GM12878 (cell line): ENCODE results near the gene PKM. TPM values are rescaled to one million over a fixed set of nuclear protein-coding genes. Genes with fewer than 3 reads are reported as not detected.
A peak's percentile ranks its signal among the peaks of the same experiment; 100 is the strongest.

ENCODE experiments used
- CBFB ChIP-seq: IDR thresholded peaks from 2 replicates; pipeline ENCODE4 v1.6.1; 2016; ENCODE audit warnings: antibody characterized with exemption, low read depth
- CEBPB ChIP-seq, 2 experiments: fragments of 150-350 bp in 1 of 2; IDR thresholded peaks; 2 replicates each; pipeline ENCODE4 v1.6.1; 2012 to 2014; ENCODE audit warnings: low read depth in 2 of 2, low read length in 2 of 2, borderline replicate concordance in 1 of 2, inconsistent platforms in 1 of 2
- CHD2 ChIP-seq: IDR thresholded peaks from 2 replicates; pipeline ENCODE4 v1.6.1; 2011; ENCODE audit warnings: low read depth, low read length, improper control_type of control experiment, borderline replicate concordance
- CHD4 ChIP-seq: fragments of 200-600 bp; sonication (generic); IDR thresholded peaks from 2 replicates; pipeline ENCODE4 v1.6.1; 2016; ENCODE audit warnings: mild to moderate bottlenecking
- CREB1 ChIP-seq: IDR thresholded peaks from 2 replicates; pipeline ENCODE4 v1.6.1; 2012; ENCODE audit warnings: low read depth, mild to moderate bottlenecking, inconsistent platforms
- EGR1 ChIP-seq, 2 experiments: IDR thresholded peaks; 1 replicate in 1 of 2; 2 replicates in 1 of 2; pipeline ENCODE4 v1.6.1; 2011 to 2012; ENCODE audit warnings: low read depth in 2 of 2, low read length in 2 of 2, borderline replicate concordance in 1 of 2, mild to moderate bottlenecking in 1 of 2, moderate library complexity in 1 of 2
- EZH2 ChIP-seq: IDR thresholded peaks from 2 replicates; pipeline ENCODE4 v1.6.1; 2012; ENCODE audit warnings: low read depth, mild to moderate bottlenecking, control low read depth, inconsistent platforms, low read length, borderline replicate concordance; ENCODE audit not compliant: control insufficient read depth
- IRF4 ChIP-seq: IDR thresholded peaks from 2 replicates; pipeline ENCODE4 v1.6.1; 2011; ENCODE audit warnings: low read depth, low read length
- IRF5 ChIP-seq: fragments of 450-650 bp; IDR thresholded peaks from 2 replicates; pipeline ENCODE4 v1.6.1; 2017; ENCODE audit warnings: borderline replicate concordance
- KDM1A ChIP-seq: fragments of 200-600 bp; sonication (generic); IDR thresholded peaks from 2 replicates; pipeline ENCODE4 v1.6.1; 2016; ENCODE audit warnings: borderline replicate concordance
- MTA3 ChIP-seq: IDR thresholded peaks from 2 replicates; pipeline ENCODE4 v1.6.1; 2012; ENCODE audit warnings: low read length, inconsistent platforms, borderline replicate concordance
- NR2C2 ChIP-seq: IDR thresholded peaks from 2 replicates; pipeline ENCODE4 v1.6.1; 2011; ENCODE audit warnings: borderline replicate concordance, low read depth; ENCODE audit not compliant: control insufficient read depth, insufficient read length
- NR2F1 ChIP-seq: fragments of 450-650 bp; conservative IDR thresholded peaks from 2 replicates; pipeline ENCODE4 v1.6.1; 2017; ENCODE audit warnings: mild to moderate bottlenecking
- PAX8 ChIP-seq: fragments of 450-650 bp; IDR thresholded peaks from 2 replicates; pipeline ENCODE4 v1.6.1; 2017; ENCODE audit warnings: mild to moderate bottlenecking, moderate library complexity
- PML ChIP-seq: IDR thresholded peaks from 2 replicates; pipeline ENCODE4 v1.6.1; 2012; ENCODE audit warnings: low read length, inconsistent platforms
- RAD21 ChIP-seq: IDR thresholded peaks from 2 replicates; pipeline ENCODE4 v1.6.1; 2011; ENCODE audit warnings: mild to moderate bottlenecking, low read depth, low read length, moderate library complexity; ENCODE audit not compliant: insufficient read depth
- RCOR1 ChIP-seq: conservative IDR thresholded peaks from 2 replicates; pipeline ENCODE4 v1.6.1; 2012; ENCODE audit warnings: low read depth, low read length, improper control_type of control experiment
- RUNX3 ChIP-seq: IDR thresholded peaks from 2 replicates; pipeline ENCODE4 v1.6.1; 2012; ENCODE audit warnings: low read length, inconsistent platforms
- SIX5 ChIP-seq: IDR thresholded peaks from 2 replicates; pipeline ENCODE4 v1.6.1; 2011; ENCODE audit warnings: mild to moderate bottlenecking, low read depth, low read length, moderate library complexity; ENCODE audit not compliant: severe bottlenecking
- SMARCA5 ChIP-seq: fragments of 450-650 bp; IDR thresholded peaks from 2 replicates; pipeline ENCODE4 v1.6.1; 2017; ENCODE audit warnings: mild to moderate bottlenecking
- STAT3 ChIP-seq: IDR thresholded peaks from 2 replicates; pipeline ENCODE4 v1.6.1; 2011; ENCODE audit warnings: low read depth, low read length, improper control_type of control experiment
- TCF3 ChIP-seq: IDR thresholded peaks from 2 replicates; pipeline ENCODE4 v1.6.1; 2012; ENCODE audit warnings: low read depth, mild to moderate bottlenecking, low read length, borderline replicate concordance; ENCODE audit not compliant: insufficient read depth
- TCF7 ChIP-seq: IDR thresholded peaks from 2 replicates; pipeline ENCODE4 v1.6.1; 2014; ENCODE audit warnings: antibody characterized with exemption, borderline replicate concordance
- ZZZ3 ChIP-seq: IDR thresholded peaks from 2 replicates; pipeline ENCODE4 v1.6.1; 2011; ENCODE audit warnings: low read depth; ENCODE audit not compliant: control insufficient read depth, insufficient read length
- polyA plus RNA-seq, 11 experiments: library from polyadenylated mRNA; depleted of rRNA in 4 of 11; unstranded in 6 of 11; stranded (reverse) in 5 of 11; fragments of >200 nt; fragmentation: Nextera tagmentation in 4 of 11; fragmentation: Illumina TruSeq in 1 of 11; extraction: Ambion mirVana in 4 of 11; extraction: Trizol in 1 of 11; gene quantifications; 1 replicate in 1 of 11; 2 replicates in 10 of 11; pipeline versions ENCODE4 v1.2.1 to v1.2.3, GENCODE V29; 2011 to 2016; ENCODE audit warnings: inconsistent platforms in 2 of 11, missing spikeins in 2 of 11, low read depth in 1 of 11
- total RNA-seq, 4 experiments: library from RNA; depleted of rRNA in 3 of 4; stranded (reverse); fragments of >200 nt in 3 of 4; fragmentation: Illumina TruSeq in 1 of 4; extraction: Trizol in 1 of 4; gene quantifications; 2 replicates each; pipeline versions ENCODE4 v1.2.1 to v1.2.3, GENCODE V29; 2013 to 2021
- TF ChIP-seq, protein P1 (sequence below): fragments of 450-650 bp; IDR thresholded peaks from 2 replicates; pipeline ENCODE4 v1.6.1; 2016; ENCODE audit warnings: mild to moderate bottlenecking
- TF ChIP-seq, protein P2 (sequence below): fragments of 150-350 bp; IDR thresholded peaks from 2 replicates; pipeline ENCODE4 v1.6.1; 2016; ENCODE audit warnings: low read depth, low read length

Gene PKM
- total and polyA plus RNA-seq, 10 of the 15 experiments (the other 5 are each of a cell fraction or from before 2014, with no cell fraction given): 491 to 2,011 (median 1,433) TPM

- TF ChIP-seq, protein P1, sequence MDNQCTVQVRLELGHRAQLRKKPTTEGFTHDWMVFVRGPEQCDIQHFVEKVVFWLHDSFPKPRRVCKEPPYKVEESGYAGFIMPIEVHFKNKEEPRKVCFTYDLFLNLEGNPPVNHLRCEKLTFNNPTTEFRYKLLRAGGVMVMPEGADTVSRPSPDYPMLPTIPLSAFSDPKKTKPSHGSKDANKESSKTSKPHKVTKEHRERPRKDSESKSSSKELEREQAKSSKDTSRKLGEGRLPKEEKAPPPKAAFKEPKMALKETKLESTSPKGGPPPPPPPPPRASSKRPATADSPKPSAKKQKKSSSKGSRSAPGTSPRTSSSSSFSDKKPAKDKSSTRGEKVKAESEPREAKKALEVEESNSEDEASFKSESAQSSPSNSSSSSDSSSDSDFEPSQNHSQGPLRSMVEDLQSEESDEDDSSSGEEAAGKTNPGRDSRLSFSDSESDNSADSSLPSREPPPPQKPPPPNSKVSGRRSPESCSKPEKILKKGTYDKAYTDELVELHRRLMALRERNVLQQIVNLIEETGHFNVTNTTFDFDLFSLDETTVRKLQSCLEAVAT: no peak
- TF ChIP-seq MTA3 (peak; percentile 19; the same call in 1 of the 2 replicates), IRF4 (no peak), CREB1 (no peak), RUNX3 (peak; percentile 23; the same call in 1 of the 2 replicates), TCF3 (no peak), CHD2 (no peak), NR2F1 (no peak), TCF7 (no peak), PML (peak; percentile 89; the same call in 1 of the 2 replicates), NR2C2 (no peak), EZH2 (no peak), SIX5 (no peak), CHD4 (no peak), PAX8 (no peak), ZZZ3 (no peak), IRF5 (no peak), EGR1 (IDR thresholded peaks at IDR 0.05; ENCODE audit: borderline replicate concordance in 1 of 2, low read depth in 2 of 2, low read length in 2 of 2) (no peak), SMARCA5 (no peak), CEBPB (IDR thresholded peaks at IDR 0.05; ENCODE audit: borderline replicate concordance in 1 of 2, low read depth in 2 of 2, low read length in 2 of 2) (no peak), RCOR1 (no peak), STAT3 (no peak), RAD21 (no peak), KDM1A (no peak), CBFB (no peak)
- TF ChIP-seq, protein P2, sequence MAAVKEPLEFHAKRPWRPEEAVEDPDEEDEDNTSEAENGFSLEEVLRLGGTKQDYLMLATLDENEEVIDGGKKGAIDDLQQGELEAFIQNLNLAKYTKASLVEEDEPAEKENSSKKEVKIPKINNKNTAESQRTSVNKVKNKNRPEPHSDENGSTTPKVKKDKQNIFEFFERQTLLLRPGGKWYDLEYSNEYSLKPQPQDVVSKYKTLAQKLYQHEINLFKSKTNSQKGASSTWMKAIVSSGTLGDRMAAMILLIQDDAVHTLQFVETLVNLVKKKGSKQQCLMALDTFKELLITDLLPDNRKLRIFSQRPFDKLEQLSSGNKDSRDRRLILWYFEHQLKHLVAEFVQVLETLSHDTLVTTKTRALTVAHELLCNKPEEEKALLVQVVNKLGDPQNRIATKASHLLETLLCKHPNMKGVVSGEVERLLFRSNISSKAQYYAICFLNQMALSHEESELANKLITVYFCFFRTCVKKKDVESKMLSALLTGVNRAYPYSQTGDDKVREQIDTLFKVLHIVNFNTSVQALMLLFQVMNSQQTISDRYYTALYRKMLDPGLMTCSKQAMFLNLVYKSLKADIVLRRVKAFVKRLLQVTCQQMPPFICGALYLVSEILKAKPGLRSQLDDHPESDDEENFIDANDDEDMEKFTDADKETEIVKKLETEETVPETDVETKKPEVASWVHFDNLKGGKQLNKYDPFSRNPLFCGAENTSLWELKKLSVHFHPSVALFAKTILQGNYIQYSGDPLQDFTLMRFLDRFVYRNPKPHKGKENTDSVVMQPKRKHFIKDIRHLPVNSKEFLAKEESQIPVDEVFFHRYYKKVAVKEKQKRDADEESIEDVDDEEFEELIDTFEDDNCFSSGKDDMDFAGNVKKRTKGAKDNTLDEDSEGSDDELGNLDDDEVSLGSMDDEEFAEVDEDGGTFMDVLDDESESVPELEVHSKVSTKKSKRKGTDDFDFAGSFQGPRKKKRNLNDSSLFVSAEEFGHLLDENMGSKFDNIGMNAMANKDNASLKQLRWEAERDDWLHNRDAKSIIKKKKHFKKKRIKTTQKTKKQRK: no peak
Measured at GRCh38 chr15:72198356-72199204, 32.4 kb downstream of the PKM start (continued).
